Neutrophil (primary cell): Measurements from ENCODE around the gene USH1C.

Experiments
- H3K27ac ChIP-seq: fragments of 200-600 bp; sonication (generic); 2 replicates; pipeline ENCODE4 v1.5.1; 2016; ENCODE audit warnings: mild to moderate bottlenecking, moderate library complexity
- H3K27me3 ChIP-seq: fragments of 200-600 bp; sonication (generic); 2 replicates; pipeline ENCODE4 v1.6.0; 2016; ENCODE audit warnings: mild to moderate bottlenecking
- H3K36me3 ChIP-seq: fragments of 200-600 bp; sonication (generic); 2 replicates; pipeline ENCODE4 v1.5.1; 2017
- H3K4me1 ChIP-seq, 2 experiments: fragments of 200-600 bp in 1 of 2; sonication (generic) in 1 of 2; 1 replicate in 1 of 2; 2 replicates in 1 of 2; pipeline versions ENCODE4 v1.5.1 to v1.6.1; 2013 to 2016; ENCODE audit warnings: low read depth in 1 of 2, low read length in 1 of 2, mild to moderate bottlenecking in 1 of 2, moderate library complexity in 1 of 2; ENCODE audit not compliant: control insufficient read depth in 1 of 2, insufficient read depth in 1 of 2
- H3K4me3 ChIP-seq, 2 experiments: fragments of 200-600 bp in 1 of 2; sonication (generic) in 1 of 2; 1 replicate in 1 of 2; 2 replicates in 1 of 2; pipeline ENCODE4 v1.5.1; 2013 to 2016; ENCODE audit warnings: low read depth in 1 of 2, low read length in 1 of 2, mild to moderate bottlenecking in 1 of 2, moderate library complexity in 1 of 2
- H3K9me3 ChIP-seq: fragments of 200-600 bp; sonication (generic); 2 replicates; pipeline ENCODE4 v1.5.1; 2016
- CTCF ChIP-seq: fragments of 200-600 bp; sonication (generic); IDR thresholded peaks from 2 replicates; pipeline ENCODE4 v1.5.1; 2016; ENCODE audit warnings: antibody characterized with exemption

The USH1C gene

GRCh38 chr11:17573526-17573925, 29.3 kb upstream of the USH1C start:
- Histone ChIP-seq H3K4me3 (no peak overlapping the region), H3K9me3 (no peaks in the 10 kb centered on the region), H3K27me3 (peaks cover 8% of the 10 kb centered on the region), H3K4me1 (no peaks in the 10 kb centered on the region), H3K27ac (no peak overlapping the region), H3K36me3 (no peaks in the 10 kb centered on the region)
- no peak for TF ChIP-seq CTCF

GRCh38 chr11:17572791-17573460, 28.7 kb upstream of the USH1C start:
- Histone ChIP-seq H3K4me3 (no peak overlapping the region), H3K4me1 (no peaks in the 10 kb centered on the region), H3K9me3 (no peaks in the 10 kb centered on the region), H3K36me3 (no peaks in the 10 kb centered on the region), H3K27ac (no peak overlapping the region), H3K27me3 (peaks cover 8% of the 10 kb centered on the region)
- no peak for TF ChIP-seq CTCF

- TF ChIP-seq CTCF, result no peak
- no peaks in the 10 kb centered on the region for H3K9me3 ChIP-seq
Measured at GRCh38 chr11:17572359-17572690, 28.1 kb upstream of the USH1C start.

GRCh38 chr11:17571431-17572358, 27.5 kb upstream of the USH1C start:
- Histone ChIP-seq H3K4me1 (no peaks in the 10 kb centered on the region), H3K27me3 (peaks cover 13% of the 10 kb centered on the region), H3K9me3 (no peaks in the 10 kb centered on the region), H3K36me3 (no peaks in the 10 kb centered on the region), H3K27ac (no peak overlapping the region), H3K4me3 (no peak overlapping the region)
- no peak for TF ChIP-seq CTCF

More at GRCh38 chr11:17572359-17572690, 28.1 kb upstream of the USH1C start:
- H3K27me3 ChIP-seq, result peaks cover 8% of the 10 kb centered on the region
- no peaks in the 10 kb centered on the region for H3K36me3 ChIP-seq
- H3K4me3 ChIP-seq, result no peak overlapping the region
- H3K4me1 ChIP-seq, result no peaks in the 10 kb centered on the region
- no peak overlapping the region for H3K27ac ChIP-seq

- no peak overlapping the region for H3K27ac ChIP-seq
- no peak for TF ChIP-seq CTCF
- no peaks in the 10 kb centered on the region for H3K36me3 ChIP-seq
- peaks cover 14% of the 10 kb centered on the region for H3K27me3 ChIP-seq
- no peaks in the 10 kb centered on the region for H3K9me3 ChIP-seq
- no peaks in the 10 kb centered on the region for H3K4me1 ChIP-seq
- H3K4me3 ChIP-seq, result no peak overlapping the region
Measured at GRCh38 chr11:17570034-17570433, 25.8 kb upstream of the USH1C start.
